Liver (tissue), 3 donors: Measurements from ENCODE around the gene THOP1.

Source experiments
- TAF1 ChIP-seq: conservative IDR thresholded peaks from 2 replicates; pipeline ENCODE4 v1.6.1; 2016; ENCODE audit warnings: antibody characterized with exemption, mild to moderate bottlenecking
- TF ChIP-seq, protein P1 (sequence below): fragments of 150-350 bp; IDR thresholded peaks from 2 replicates; pipeline ENCODE4 v1.5.1; 2017; ENCODE audit warnings: improper control_type of control experiment, low read depth, low read length; ENCODE audit not compliant: missing input control
- TF ChIP-seq, protein P2 (sequence below): IDR thresholded peaks from 2 replicates; pipeline ENCODE4 v1.6.1; 2016; ENCODE audit warnings: antibody characterized with exemption, mild to moderate bottlenecking
- donor health status: healthy.
- donor health status: healthy.

DNA sequence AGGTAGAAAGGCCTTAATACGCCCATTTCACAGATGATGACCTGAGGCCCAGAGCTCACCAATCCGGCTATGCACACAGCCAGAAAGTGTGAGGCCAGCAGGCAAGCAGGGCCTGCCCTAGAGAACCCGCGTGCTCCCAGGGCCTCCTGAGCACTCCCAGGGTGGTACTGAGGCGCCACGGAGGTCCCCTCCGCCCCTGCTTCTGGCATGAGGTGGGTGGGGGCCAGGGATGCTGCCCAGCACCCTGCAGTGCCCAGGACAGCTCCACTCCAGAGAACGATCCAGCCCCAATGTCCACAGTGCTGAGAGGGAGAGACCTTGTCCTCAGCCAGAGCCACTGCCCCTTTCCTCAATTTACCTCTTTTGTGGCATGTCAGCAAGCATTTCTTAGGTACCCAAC, 16.1 kb upstream of the THOP1 start:
- TF ChIP-seq TAF1 = no peak
- TF ChIP-seq, protein P1, sequence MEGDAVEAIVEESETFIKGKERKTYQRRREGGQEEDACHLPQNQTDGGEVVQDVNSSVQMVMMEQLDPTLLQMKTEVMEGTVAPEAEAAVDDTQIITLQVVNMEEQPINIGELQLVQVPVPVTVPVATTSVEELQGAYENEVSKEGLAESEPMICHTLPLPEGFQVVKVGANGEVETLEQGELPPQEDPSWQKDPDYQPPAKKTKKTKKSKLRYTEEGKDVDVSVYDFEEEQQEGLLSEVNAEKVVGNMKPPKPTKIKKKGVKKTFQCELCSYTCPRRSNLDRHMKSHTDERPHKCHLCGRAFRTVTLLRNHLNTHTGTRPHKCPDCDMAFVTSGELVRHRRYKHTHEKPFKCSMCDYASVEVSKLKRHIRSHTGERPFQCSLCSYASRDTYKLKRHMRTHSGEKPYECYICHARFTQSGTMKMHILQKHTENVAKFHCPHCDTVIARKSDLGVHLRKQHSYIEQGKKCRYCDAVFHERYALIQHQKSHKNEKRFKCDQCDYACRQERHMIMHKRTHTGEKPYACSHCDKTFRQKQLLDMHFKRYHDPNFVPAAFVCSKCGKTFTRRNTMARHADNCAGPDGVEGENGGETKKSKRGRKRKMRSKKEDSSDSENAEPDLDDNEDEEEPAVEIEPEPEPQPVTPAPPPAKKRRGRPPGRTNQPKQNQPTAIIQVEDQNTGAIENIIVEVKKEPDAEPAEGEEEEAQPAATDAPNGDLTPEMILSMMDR = no peak
- TF ChIP-seq, protein P2, sequence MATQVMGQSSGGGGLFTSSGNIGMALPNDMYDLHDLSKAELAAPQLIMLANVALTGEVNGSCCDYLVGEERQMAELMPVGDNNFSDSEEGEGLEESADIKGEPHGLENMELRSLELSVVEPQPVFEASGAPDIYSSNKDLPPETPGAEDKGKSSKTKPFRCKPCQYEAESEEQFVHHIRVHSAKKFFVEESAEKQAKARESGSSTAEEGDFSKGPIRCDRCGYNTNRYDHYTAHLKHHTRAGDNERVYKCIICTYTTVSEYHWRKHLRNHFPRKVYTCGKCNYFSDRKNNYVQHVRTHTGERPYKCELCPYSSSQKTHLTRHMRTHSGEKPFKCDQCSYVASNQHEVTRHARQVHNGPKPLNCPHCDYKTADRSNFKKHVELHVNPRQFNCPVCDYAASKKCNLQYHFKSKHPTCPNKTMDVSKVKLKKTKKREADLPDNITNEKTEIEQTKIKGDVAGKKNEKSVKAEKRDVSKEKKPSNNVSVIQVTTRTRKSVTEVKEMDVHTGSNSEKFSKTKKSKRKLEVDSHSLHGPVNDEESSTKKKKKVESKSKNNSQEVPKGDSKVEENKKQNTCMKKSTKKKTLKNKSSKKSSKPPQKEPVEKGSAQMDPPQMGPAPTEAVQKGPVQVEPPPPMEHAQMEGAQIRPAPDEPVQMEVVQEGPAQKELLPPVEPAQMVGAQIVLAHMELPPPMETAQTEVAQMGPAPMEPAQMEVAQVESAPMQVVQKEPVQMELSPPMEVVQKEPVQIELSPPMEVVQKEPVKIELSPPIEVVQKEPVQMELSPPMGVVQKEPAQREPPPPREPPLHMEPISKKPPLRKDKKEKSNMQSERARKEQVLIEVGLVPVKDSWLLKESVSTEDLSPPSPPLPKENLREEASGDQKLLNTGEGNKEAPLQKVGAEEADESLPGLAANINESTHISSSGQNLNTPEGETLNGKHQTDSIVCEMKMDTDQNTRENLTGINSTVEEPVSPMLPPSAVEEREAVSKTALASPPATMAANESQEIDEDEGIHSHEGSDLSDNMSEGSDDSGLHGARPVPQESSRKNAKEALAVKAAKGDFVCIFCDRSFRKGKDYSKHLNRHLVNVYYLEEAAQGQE = no peak
